HG03103 (cell line): ENCODE data around the gene LTBP2.
"Not testable (repeated sequence)": the region's sequence is repeated elsewhere in the genome, so short reads cannot be mapped to it uniquely, and the experiment has no call there.

ENCODE experiments used
- ATAC-seq: cut with Tn5 transposase; IDR thresholded peaks from one replicate; pipeline ENCODE4 v1.9.1; 2021; ENCODE audit warnings: low read depth; ENCODE audit not compliant: unreplicated experiment

The LTBP2 gene

GRCh38 chr14:74464785-74465184 lies 147.3 kb downstream of the LTBP2 start:
- ATAC-seq = no peak

GRCh38 chr14:74463697-74464096 lies 148.3 kb downstream of the LTBP2 start:
- ATAC-seq = no peak

GRCh38 chr14:74462993-74463392 lies 149.0 kb downstream of the LTBP2 start:
- ATAC-seq = no peak

- ATAC-seq = no peak
Observed at GRCh38 chr14:74459976-74460375, 152.1 kb downstream of the LTBP2 start.

DNA sequence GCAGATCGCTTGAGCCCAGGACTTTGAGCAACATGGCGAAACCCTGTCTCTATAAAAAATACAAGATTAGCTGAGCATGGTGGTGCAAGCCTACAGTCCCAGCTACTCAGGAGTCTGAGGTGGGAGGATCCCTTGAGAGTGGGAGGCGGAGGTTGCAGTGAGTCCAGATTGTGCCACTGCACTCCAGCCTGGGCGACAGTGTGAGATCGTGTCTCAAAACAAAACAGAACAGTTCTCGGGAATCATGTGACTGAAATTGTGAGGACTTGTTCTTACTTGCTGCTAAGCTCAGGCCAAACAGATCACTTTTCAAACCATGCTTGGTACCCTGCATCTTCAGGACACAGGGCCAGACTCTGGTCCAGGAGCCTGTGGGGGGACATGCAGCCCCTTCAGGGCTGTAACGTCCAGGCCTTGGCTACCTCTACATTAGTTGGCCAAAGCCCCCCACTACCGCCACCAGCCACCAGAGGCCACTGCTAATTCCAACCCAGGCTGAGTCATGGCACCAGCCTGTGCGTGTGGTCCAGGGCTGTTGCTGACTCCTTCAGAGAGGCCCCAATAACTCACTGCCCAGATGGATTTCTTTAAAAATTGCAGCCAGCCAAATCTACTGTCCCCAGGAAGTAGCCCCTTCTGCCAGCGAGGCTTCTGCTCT lies 152.6 kb downstream of the LTBP2 start:
- ATAC-seq = no peak

GRCh38 chr14:74457565-74457895 lies 154.5 kb downstream of the LTBP2 start:
- no peak for ATAC-seq

- no peak for ATAC-seq
Observed at GRCh38 chr14:74456684-74457564, 155.1 kb downstream of the LTBP2 start.

GRCh38 chr14:74454397-74454796 lies 157.6 kb downstream of the LTBP2 start:
- ATAC-seq = not testable (repeated sequence)
